Measurements from ENCODE around the gene TMA7B.

The TMA7B gene

DNA sequence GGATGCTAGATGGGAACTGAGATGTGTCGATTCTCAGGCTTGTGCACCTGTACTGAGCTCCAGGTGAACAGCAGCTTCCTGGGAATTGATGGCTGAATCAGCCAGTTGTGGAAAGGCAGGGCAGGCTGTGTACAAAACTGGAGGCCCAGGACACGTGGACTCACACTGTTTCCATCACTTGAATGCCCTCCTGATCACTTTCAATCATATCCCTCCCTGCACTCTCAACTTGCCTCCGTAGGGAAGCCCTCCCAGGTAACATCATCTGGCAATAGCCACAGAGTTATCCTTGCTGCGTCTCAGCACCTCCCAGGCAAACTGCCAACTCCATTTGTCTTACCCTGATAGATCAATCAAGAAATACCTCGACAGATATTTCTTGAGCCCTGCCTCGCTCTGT, 44.6 kb downstream of the TMA7B start:
- DNase-seq: no peak

DNA sequence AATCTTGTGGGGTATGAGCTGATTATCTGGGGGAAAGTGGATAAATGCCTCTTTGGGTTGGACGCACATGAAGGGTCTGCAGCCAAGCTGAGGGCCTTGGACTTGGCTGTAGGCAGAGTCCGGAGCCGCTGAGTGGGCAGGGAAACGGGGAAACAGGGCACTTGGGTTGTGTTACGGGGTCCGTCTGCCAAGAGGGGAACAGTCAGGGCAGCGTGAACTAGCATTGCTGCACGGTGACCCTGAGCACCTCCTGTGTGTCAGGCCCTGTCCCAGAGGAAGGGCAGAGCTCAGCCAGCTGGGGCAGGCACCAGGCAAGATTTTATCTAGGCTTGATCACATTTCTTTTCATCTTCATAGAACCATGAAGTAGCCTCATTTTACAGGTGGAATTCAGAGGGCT, 46.4 kb downstream of the TMA7B start:
- no peak for DNase-seq

DNA sequence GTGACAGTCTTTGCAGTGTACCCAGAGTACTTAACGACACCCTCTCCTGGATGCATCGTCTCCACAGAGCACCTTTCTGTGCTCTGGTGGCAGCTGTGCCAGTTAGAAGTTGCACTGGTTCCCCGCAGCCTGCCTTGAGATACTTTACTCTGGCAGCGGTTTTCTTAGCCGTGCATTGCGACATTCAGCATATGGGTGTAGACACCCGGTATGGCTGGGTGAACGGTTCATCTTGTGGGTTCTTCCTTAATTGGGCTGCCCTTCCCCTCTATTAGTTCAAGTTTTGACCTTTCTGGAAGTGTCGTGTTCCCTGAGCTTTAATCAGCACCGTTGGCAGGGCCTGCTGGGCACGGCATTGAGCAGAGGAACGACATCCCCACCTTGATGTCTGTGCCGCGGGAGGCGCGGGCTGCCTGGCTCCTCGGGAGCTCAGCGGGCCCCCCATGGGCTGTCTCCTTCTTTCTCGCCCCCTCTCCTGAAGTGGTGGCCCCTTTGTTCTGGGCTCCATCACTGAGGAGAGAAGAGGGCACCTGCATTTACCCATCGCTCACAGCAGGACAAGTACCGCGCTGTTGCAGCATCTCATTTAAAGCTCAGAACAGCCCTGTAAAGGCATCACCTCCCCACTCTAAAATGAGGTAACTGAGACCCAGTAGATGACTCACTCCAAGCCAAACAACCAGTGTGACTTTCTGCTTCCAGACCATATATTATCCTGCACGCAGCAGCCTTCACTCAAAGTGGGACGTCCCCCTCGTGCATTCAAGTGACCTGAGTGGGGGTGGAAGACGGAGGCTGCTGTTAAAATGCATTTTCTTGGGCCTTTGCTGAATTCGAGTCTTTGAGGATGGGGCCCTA, 47.9 kb downstream of the TMA7B start:
- no peak for DNase-seq

DNA sequence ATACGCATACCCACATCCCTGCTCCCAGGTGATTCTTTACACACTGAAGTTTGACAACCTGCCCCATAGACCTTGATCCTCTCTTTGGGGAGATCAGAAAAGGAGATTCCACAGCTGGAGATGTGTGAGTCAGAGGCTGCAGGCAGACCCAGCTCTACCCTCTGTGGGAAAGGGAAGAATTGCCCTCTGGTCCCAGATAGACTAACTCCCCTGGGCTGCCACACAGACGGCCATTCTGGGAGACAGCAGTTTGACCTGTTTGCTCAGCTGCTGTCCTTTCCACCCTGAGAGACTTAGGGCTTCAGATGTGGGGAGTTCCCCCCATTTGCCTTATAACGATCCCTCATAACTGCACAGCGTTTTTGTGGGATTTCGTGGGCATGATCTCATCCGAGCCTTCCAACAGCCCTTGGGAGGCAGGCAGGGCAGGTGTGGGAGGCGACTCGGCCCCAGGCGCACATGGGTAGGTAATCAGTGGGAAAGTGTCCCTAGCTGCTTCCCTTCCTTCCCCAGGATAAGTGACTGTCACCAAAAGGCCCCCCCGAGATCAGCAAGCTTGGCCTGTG, 48.6 kb downstream of the TMA7B start:
- no peak for DNase-seq

DNA sequence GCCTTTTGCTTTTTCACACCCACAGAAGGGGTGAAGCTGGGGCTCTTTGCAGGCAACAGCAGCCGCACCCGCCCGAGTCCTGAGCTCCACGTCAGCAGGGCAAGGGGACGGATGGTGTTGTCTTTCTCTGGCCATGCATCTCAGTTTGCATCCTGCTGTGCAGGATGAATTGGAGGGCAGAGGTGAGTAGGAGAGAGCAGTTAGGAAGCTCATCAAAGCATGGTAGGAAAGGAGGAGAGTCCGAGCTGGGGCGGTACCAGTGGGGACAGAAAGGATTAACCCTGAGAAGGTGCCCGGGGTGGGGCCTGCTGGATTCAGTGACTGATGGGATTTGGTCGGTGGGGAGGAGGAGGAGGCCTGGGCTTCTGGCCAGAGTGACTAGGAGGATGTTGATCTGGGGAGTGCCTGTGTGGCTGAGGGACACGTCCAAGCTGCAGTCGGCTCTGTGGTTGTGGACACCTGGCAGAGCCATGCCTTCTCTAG, 49.1 kb downstream of the TMA7B start:
- DNase-seq: no peak

DNA sequence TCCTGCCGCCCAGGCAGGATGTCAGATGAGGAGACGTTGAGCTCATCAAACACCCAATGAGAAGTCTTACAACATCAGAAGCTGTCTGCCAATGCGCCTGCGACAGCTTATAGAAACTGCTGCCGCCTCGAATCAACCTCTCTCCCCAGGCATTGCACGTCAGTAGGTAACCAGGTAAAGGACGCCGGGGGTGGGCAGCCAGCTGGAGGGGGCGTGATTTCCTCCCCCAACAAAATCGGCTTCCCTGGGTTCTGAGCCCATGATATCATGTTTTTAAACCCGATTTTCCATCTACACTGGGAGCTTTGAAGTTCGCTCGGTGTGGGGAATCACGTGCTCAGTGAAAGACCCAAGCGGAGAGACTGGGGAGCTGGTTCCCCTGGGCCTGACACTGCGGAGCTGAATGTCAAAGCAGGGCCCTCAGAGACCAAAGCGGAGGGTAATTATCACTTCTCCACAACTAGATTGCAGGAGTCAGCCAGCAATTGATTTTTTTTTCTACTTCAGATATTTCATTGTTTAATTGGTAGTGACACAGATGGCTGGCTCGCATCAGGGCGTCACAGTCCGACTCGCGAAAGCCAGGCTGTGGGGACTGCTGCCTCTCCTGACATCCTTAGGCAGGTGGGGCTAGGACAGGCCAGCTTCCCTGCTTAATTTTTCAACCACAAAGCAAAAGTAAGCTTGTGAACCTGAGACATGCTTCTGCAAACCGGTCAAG, 49.9 kb downstream of the TMA7B start:
- peak; percentile 25 to 29 for DNase-seq

DNA sequence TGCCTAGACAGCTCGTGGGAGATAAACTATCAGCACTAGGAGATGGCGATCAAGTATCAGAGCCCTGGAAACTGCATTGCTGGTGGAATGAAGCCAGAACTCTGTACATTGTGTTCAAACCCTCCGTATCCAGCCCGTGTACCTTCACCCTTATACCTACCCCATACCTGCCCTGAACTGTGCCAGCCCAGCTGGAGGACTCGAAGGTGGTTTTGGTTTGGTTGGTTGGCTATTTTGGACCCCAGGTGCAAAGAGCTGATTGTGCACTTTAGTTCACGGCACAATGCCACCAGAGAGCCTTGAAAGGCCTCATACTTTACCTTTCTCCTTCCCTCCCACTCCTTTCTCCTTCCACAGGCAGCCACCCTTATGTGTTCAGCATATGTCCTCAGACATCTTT, 50.5 kb downstream of the TMA7B start:
- DNase-seq: no peak
